Chondrocyte (in vitro differentiated cells): ENCODE data around the gene RECK. TPM values are rescaled to one million over a fixed set of nuclear protein-coding genes. Genes with fewer than 3 reads are reported as not detected.

Source experiments
- DNase-seq: peaks from one replicate; pipeline ENCODE4 v3.0.0; 2021; ENCODE audit warnings: mixed read lengths, low spot score
- H3K27ac Mint-ChIP-seq: one replicate; pipeline ENCODE4 v1.8.0; 2021; ENCODE audit warnings: mild to moderate bottlenecking, moderate library complexity, mixed read lengths; ENCODE audit not compliant: unreplicated experiment
- H3K27me3 Mint-ChIP-seq: 2 replicates; pipeline ENCODE4 v1.8.0; 2021; ENCODE audit warnings: low read depth, mixed read lengths
- H3K36me3 Mint-ChIP-seq: 2 replicates; pipeline ENCODE4 v1.8.0; 2021; ENCODE audit warnings: low read depth, mixed read lengths
- H3K4me1 Mint-ChIP-seq: 2 replicates; pipeline ENCODE4 v1.8.0; 2021; ENCODE audit warnings: low read depth, mild to moderate bottlenecking, mixed read lengths
- H3K4me3 Mint-ChIP-seq: one replicate; pipeline ENCODE4 v1.8.0; 2021; ENCODE audit warnings: mild to moderate bottlenecking, moderate library complexity, mixed read lengths; ENCODE audit not compliant: unreplicated experiment
- H3K9me3 Mint-ChIP-seq: 2 replicates; pipeline ENCODE4 v1.8.0; 2021; ENCODE audit warnings: low read depth, mixed read lengths
- total RNA-seq: library from RNA; stranded (reverse); gene quantifications from 3 replicates; pipeline ENCODE4 v1.2.1, GENCODE V29; 2021
- TF ChIP-seq, protein P1 (sequence below): fragments of 200-600 bp; sonication (generic); IDR thresholded peaks from 2 replicates; pipeline ENCODE4 v1.5.0; 2021; ENCODE audit warnings: antibody characterized with exemption, mild to moderate bottlenecking, moderate library complexity

The RECK gene
- total RNA-seq, 1 donor from 2014 or later, result 33.5 TPM

DNA sequence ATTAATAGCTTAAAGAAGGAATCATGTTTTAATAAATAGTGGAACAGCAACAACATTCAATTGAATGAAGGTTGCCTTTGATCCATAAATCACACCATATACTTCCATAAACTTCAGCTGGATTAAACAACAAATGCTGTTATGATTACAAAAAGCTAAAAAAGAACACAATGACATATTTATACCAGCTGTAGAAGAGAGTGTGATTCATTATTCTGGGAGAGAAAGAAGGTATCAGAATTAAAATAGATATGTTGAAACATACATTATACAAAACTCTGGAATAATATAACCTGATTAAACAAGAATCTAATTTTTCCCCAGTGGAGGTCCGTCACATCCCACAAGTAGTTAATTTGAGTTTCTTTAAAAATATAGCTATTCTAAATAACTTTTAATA is 7.5 kb upstream of the RECK start:
- H3K36me3 Mint-ChIP-seq, result no peaks in the 10 kb centered on the region
- peak overlapping the region; percentile 76 for H3K27ac Mint-ChIP-seq
- H3K4me1 Mint-ChIP-seq, result peaks cover 21% of the 10 kb centered on the region
- DNase-seq, result no peak
- H3K4me3 Mint-ChIP-seq, result no peak overlapping the region
- H3K9me3 Mint-ChIP-seq, result no peaks in the 10 kb centered on the region
- TF ChIP-seq, protein P1, sequence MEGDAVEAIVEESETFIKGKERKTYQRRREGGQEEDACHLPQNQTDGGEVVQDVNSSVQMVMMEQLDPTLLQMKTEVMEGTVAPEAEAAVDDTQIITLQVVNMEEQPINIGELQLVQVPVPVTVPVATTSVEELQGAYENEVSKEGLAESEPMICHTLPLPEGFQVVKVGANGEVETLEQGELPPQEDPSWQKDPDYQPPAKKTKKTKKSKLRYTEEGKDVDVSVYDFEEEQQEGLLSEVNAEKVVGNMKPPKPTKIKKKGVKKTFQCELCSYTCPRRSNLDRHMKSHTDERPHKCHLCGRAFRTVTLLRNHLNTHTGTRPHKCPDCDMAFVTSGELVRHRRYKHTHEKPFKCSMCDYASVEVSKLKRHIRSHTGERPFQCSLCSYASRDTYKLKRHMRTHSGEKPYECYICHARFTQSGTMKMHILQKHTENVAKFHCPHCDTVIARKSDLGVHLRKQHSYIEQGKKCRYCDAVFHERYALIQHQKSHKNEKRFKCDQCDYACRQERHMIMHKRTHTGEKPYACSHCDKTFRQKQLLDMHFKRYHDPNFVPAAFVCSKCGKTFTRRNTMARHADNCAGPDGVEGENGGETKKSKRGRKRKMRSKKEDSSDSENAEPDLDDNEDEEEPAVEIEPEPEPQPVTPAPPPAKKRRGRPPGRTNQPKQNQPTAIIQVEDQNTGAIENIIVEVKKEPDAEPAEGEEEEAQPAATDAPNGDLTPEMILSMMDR, result no peak
- no peaks in the 10 kb centered on the region for H3K27me3 Mint-ChIP-seq

DNA sequence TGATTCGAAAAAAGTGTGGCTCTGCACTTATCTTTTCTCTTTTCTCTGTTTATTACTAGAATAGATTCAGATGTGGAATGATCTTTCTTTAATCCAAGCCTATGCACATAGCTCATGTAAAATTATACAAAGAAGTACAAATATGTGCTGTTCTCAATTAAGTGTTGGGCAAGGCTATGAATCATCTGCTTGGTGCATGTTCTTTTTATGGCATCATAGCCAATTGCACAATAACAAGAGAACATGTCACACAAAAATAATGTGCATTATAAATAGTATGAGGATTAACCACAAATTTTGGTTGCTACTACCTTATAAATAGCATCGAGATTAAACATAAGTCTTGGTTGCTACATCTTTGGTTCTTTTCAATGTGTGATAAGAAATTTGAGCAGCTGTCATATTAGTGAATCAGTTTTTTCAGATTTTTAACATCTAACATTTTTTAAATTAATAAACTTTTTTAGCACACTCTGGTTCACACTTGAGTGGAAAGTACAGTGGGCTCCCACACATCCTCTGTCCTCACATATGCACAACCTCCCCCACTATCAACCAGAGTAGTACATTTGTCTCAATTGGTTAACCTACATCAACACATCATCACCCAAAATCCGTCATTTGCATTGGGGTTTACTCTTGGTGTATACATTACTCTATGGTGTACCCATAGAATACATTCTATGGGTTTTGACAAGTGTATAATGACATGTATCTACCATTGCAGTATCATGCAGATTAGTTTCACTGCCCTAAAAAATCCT is 6.8 kb upstream of the RECK start:
- no peak for DNase-seq
- no peaks in the 10 kb centered on the region for H3K36me3 Mint-ChIP-seq
- no peaks in the 10 kb centered on the region for H3K27me3 Mint-ChIP-seq
- H3K4me3 Mint-ChIP-seq, result no peak overlapping the region
- H3K4me1 Mint-ChIP-seq, result peaks cover 21% of the 10 kb centered on the region
- peak overlapping the region; percentile 76 for H3K27ac Mint-ChIP-seq
- H3K9me3 Mint-ChIP-seq, result no peaks in the 10 kb centered on the region
- TF ChIP-seq, protein P1, result no peak

DNA sequence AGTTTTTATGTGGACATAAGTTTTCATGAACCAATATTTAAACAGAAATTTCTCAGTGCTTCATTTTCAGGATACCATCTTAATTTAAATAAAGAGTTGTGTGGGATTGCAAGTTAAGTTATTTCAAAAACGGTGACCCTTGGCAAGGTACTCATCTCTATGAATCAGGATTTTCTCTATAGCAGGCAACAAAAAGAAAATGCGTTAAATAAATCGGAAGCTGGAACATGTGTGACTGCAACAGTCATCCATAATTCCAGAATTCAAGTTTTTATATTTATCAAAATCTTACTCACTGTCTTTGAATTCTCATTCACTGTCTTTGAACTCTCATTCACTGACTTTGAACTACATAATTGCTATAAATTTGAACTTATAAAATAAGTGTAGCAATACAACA is 5.8 kb upstream of the RECK start:
- Mint-ChIP-seq H3K27ac (no peak overlapping the region), H3K9me3 (no peaks in the 10 kb centered on the region), H3K36me3 (no peaks in the 10 kb centered on the region), H3K27me3 (no peaks in the 10 kb centered on the region), H3K4me1 (peaks cover 21% of the 10 kb centered on the region), H3K4me3 (no peak overlapping the region)
- TF ChIP-seq, protein P1, result no peak
- no peak for DNase-seq

DNA sequence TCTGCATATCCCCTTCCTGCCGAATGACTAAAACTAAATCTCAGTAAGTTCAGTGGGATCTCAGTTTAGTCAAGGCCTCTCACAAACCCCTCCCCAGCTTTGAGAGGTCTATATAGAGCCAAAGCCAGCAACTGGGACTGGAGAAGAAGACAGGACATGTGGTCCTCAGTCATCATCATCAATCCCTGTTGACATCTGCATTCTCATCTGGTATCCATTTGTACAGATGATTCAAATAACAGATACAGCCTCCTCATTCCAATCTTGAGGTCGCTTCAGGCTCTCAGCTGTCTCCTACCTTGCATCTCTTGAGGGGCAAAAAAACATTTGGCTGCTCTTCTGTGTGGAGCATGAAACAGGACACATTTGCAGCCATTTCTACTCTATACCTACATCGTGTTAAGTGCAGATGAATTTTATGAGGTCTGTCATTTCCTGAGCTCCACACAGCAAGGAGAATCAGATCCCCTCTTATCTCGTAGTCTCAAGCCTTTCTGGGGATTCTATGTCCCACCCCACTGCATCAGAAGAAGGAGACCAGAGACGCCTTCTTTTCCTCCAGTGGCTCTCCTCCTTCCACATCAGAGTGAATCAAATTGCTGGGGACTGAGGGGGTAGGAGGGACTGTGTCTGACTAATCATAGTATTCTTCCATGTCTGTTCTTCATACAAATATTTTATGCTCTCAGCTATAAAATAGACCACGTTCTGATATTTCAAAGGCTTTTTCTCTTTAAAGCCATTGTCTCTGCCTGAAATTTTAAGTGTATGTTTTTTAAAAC is 4.7 kb upstream of the RECK start:
- Mint-ChIP-seq H3K27ac (no peak overlapping the region), H3K27me3 (no peaks in the 10 kb centered on the region), H3K36me3 (no peaks in the 10 kb centered on the region), H3K9me3 (no peaks in the 10 kb centered on the region), H3K4me1 (peaks cover 25% of the 10 kb centered on the region), H3K4me3 (no peak overlapping the region)
- DNase-seq, result no peak
- TF ChIP-seq, protein P1, result no peak

DNA sequence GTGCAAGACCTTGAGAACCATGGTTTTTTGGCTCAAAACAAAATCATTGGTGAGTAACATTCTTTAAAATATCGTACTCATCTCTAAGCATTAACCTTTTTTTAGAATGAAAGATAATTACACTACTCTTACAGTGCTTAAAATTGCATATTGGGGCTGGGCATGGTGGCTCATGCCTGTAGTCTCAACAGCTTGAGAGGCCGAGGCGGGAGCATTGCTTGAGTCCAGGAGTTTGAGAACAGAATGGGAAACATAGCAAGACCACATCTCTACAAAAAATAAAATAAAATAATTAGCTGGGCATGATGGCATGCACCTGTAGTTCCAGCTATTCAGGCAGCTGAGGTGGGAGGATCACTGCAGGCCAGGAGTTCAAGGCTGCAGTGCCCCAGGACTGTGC is 2.9 kb upstream of the RECK start:
- peaks cover 38% of the 10 kb centered on the region for H3K4me1 Mint-ChIP-seq
- H3K9me3 Mint-ChIP-seq, result no peaks in the 10 kb centered on the region
- no peaks in the 10 kb centered on the region for H3K36me3 Mint-ChIP-seq
- no peak for DNase-seq
- H3K27ac Mint-ChIP-seq, result no peak overlapping the region
- H3K27me3 Mint-ChIP-seq, result no peaks in the 10 kb centered on the region
- no peak overlapping the region for H3K4me3 Mint-ChIP-seq
- TF ChIP-seq, protein P1, result no peak
